Activated CD4-positive, CD25-positive, alpha-beta regulatory T cell treated with anti-CD3 and anti-CD28 coated beads, Interleukin-2, amount 50 U/mL, for 24 hours (primary cell): ENCODE data around the gene SMPD3.

Source experiments
- ATAC-seq, 2 donors: fragments of 150-1000 bp; cut with Tn5 transposase; one replicate each; pipeline ENCODE4 v1.10.0; 2021; ENCODE audit warnings: mild to moderate bottlenecking in 1 of 2, moderate library complexity in 1 of 2

SMPD3 gene

GRCh38 chr16:68367891-68368290 lies 80.4 kb downstream of the SMPD3 start:
- no peak for ATAC-seq

GRCh38 chr16:68367440-68367839 lies 80.9 kb downstream of the SMPD3 start:
- no peak for ATAC-seq

- no peak for ATAC-seq
Measured at GRCh38 chr16:68367030-68367429, 81.3 kb downstream of the SMPD3 start.

DNA sequence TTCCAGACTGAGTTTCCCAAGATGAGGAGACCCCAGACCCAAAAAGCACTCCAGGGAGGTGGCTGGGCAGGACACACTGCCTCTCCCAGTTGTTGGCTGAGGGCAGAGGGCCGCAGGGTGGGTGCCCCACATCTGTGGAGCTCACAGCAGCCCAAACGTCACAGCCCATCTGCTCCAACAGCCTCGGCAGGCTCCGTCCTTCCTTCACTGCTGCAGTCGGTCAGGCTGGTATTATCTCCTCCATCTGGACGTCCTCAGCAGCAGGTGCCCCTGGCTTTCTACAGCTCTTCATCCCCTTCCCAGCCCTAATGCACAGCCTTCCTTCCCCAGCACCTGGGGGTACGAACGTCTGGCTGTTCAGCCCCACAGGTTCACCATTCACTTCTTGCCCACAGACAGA lies 82.2 kb downstream of the SMPD3 start:
- no peak for ATAC-seq

DNA sequence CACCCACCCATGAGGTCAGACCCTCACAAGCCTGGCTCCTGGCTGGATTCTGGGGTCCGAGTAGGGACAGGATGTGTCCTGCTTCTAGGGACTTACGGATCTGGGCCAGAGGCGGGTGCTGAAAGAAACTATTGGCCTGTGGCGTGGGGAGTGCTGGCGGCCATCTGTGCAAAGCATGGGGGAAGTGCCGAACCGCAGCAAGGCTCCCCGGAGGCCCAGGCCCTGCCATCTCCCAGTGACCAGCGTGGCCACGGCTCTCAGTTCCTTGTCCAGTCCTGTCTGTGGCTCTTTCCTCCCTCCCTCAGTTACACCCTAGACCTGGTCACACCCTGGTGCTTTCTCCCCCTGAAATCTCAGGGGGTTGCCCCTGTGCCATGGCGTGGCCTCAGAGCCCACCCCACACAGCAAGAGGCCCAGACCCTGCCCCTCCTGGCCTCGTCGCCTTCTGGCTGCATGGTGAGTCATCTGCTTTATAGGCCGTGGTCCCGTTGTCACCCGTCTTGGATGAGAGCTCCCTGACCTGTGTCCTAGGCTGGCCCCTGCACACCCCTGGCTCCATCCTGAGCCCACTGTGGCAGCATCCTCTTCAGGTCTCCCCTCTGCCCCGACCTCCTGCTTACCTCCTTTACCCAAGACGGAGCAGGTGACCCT lies 83.0 kb downstream of the SMPD3 start:
- no peak for ATAC-seq

DNA sequence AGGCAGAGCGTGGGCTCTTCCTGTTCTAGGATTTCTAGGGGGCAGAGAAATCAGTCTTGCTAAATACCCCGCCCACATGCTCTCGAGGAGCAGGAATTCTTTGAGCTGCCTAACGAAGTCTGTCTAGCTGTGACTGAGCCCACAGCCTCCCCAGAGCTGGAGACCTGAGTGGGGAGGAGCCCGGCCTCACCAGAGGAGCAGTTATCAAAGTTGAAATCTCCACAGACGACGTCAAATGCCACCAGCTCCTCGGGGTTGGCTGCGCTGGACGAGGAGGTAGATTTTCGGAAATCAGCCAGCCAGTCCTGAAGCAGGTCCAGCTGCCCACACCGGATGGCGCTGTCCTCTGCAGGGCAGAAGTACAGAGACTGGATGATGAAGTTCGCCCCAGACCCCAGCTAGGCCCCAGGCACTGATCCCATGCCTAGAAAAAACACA lies 83.7 kb downstream of the SMPD3 start:
- ATAC-seq = no peak

DNA sequence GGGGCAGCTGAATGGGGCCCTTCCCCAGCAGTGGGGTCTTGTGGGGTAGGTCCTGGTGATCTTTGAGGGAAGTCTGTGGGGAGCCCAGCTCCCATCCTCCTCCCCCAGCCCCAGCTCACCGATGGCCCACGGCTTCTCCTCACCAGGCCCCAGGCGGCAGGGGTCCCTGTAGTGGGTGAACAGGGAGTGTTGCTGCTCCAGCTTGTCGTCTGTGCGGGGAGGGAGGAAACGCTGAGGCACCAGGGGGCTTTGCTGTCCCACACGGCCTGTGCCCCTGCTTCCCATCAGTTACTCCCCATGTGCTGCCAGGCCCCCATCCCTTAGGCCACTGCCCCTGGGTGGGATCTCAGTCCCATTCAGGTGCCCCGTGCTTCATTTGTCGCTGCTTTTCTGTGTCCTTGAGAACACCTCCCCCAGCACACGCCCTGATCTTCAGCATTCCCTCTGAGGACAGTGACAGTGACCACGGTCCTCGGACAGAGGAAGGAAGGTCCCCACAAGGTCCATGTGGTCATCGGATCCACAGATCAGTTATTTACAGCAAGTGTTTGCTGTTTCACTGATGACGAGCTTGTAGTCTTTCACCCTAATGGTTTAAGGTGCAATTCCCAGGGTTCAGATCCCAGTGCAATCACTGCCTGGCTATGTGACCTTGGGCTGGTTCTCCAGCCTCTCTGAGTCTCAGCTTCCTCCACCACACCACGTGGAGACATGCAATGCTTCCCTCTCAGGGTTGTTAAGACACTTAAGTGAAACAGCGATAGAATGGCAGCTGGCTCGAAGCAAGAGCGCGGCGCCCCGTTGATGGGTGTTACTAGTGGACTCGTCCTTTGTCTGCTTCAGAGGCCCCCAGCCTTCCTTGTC lies 84.4 kb downstream of the SMPD3 start:
- ATAC-seq = no peak

DNA sequence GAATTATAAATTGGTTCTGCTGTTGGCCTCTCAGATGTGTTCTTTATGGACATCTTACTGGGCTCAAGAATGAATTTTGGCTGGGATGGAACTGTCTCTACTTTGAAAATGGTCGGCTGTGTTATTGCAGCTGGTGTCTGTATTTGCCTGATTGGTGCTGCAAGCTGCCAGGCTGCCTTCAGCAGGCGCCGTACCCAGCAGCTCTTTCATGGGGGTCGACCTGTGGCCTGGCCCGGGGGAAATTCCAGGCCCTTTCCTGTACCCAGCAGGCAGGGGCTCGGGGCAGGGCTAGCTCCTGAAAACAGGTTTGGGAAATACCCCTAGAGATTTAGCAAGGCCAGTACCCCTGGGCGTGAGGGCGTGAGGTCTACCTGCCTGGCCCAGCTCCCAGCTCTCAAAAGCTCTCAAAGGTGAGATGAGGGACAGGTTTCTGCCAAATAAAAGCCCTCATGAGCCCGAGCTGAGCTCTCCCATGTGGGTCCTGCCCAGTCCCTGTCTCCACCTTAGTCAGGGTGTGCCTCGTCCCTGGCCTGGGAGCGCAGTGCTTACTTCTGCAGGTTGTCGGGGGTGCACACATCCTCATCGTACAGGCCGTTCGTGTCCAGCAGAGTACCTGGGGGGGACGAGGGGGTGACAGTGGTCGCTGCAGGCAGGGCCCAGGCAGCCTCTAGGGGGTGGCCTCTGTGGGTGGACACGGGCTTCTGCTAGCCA lies 85.2 kb downstream of the SMPD3 start:
- no peak for ATAC-seq

DNA sequence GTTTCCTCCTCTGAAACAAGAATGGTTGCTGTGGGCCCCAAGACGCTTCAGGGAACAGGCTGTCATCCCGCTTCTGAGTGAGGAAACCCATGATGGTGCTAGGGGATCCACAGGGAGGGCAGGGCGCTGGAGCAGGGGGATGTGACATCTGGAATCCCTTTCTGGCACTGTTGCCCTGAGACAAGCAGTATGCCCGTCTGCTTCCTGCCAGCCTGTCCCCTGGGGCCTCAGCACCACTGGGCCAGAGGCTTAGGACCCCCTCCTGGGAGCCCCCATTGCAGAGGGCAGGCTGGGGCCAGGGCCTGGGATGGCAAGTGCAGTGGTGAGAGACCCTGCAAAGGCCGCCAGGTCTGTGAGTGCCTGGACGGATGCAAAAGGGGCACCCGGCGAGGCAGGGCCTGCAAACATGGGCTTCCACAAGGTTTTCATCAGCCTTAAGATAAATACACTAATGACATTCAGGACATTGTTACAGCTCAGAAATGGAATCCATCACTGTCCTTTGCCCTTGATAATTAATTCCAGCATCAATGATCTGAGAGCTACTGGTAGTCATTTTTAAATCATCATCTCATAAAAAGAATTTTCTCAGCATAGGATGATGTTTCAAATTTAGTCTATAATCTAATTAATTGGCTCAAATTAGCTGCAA lies 85.9 kb downstream of the SMPD3 start:
- ATAC-seq = no peak

DNA sequence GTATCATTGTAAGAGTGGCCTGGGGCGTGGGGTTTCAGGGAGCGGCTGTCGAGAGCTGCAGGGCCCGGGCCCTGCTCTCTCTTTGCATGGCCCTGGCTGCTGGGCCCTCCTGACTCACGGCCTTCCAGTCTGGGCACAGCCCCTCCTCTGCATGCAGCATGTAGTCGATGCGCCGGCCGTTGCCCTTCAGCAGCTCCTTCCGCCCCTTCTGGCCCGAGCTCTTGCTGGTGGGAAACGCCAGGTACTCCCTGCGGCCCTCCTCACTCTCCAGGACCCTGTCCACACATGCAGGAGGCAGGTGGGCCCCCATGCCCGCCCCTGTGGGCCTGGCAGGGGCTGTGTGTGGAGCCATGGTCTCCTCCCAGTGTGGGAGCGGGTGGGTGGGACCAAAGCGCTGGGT lies 86.8 kb downstream of the SMPD3 start:
- ATAC-seq = no peak

GRCh38 chr16:68360956-68361355 lies 87.4 kb downstream of the SMPD3 start:
- ATAC-seq = no peak

- no peak for ATAC-seq
Measured at GRCh38 chr16:68360547-68360946, 87.8 kb downstream of the SMPD3 start.

GRCh38 chr16:68359398-68360191 lies 88.7 kb downstream of the SMPD3 start:
- no peak for ATAC-seq

- no peak for ATAC-seq
Measured at GRCh38 chr16:68358951-68359350, 89.4 kb downstream of the SMPD3 start.

- no peak for ATAC-seq
Measured at GRCh38 chr16:68357923-68358322, 90.4 kb downstream of the SMPD3 start.

- ATAC-seq = no peak
Measured at GRCh38 chr16:68357521-68357922, 90.8 kb downstream of the SMPD3 start.

DNA sequence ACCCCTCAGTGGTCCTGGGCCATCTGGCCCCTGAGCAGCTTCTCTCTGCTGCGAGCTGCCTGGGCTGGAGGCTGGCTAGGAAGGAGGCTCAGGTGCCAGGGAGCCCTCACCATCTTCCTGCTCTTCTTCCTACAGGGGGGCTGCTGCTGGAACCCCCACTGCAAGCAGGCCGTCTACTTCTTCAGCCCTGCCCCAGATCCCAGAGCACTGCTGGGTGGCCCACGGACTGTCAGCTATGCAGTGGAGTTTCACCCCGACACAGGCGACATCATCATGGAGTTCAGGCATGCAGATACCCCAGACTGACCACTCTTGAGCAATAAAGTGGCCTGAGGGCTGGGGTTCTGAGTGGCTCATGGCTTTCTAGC lies 91.4 kb downstream of the SMPD3 start:
- ATAC-seq = no peak

DNA sequence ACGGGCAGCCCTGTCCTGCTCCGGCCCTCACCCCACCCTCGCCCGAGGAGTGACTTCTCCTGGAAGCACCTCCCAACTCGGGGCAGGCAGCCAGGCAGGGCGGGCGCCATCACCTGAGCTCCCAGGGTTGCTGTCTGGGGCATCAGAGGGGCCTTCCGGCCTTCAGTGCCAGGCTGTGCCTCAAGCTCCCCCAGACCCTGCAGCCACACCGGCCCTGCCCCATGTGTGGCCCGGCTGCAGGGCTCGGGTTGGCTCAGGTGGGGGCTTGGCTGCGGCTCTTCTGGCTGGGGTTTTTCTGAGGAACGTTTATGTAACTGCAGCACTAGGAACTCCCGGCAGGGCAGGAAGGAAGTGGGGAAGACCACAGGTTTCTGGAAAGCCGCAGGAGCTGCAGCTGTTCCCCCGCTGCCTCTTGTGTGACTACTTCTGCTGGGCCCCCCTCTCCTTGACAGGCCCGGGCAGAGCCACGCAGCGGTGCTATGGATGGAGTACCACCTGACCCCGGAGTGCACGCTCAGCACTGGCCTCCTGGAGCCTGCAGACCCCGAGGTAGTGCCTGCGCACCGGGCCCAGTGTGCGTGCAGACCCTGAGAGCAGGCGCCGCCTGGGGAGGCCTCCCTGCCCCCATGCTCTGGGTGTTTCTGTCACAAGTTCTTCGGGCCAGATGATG lies 91.9 kb downstream of the SMPD3 start:
- ATAC-seq = peak; percentile 86 to 93

GRCh38 chr16:68355447-68356248 lies 92.7 kb downstream of the SMPD3 start:
- no peak for ATAC-seq

- ATAC-seq = no peak
Measured at GRCh38 chr16:68354816-68355215, 93.5 kb downstream of the SMPD3 start.

- ATAC-seq = no peak
Measured at GRCh38 chr16:68353366-68353765, 94.9 kb downstream of the SMPD3 start.
